HG03097 (cell line): ENCODE data around the gene DDX50.
"Not testable (repeated sequence)": the region's sequence is repeated elsewhere in the genome, so short reads cannot be mapped to it uniquely, and the experiment has no call there.

Source experiments
- ATAC-seq: cut with Tn5 transposase; IDR thresholded peaks from one replicate; pipeline ENCODE4 v1.9.1; 2021; ENCODE audit not compliant: unreplicated experiment, low FRiP score

DDX50 gene

DNA sequence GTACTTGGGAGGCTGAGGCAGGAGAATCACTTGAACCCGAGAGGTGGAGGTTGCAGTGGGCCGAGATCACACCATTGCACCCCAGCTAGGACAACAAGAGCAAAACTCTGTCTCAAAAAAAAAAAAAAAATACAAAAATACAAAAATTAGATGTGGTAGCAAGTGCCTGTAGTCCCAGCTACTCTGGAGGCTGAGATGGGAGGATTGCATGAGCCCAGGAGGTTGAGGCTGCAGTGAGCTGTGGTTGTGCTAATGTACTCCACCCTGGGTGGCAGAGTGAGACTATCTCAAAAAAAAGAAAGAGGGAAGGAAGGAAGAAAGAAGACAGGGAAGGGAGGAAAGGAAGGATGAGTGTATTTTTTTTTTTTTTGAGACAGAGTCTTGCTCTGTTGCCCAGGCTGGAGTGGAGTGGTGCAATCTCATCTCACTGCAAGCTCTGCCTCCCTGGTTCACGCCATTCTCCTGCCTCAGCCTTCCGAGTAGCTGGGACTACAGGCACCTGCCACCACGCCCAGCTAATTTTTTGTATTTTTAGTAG lies 74.9 kb downstream of the DDX50 start:
- not testable (repeated sequence) for ATAC-seq

DNA sequence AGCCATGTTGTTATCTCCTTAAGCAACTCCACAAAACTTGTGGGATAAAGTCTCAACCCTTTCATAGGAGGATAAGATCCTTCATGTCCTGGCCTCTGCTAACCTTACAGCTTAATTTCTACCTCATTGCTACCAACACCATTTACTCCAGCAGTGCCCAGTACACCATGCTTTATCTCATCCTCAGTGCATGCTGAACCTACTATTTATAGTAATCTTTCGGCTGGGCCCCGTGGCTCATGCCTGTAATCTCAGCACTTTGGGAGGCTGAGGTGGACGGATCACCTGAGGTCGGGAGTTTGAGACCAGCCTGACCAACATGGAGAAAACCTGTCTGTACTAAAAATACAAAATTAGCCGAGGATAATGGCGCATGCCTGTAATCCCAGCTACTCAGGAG lies 78.6 kb downstream of the DDX50 start:
- not testable (repeated sequence) for ATAC-seq

DNA sequence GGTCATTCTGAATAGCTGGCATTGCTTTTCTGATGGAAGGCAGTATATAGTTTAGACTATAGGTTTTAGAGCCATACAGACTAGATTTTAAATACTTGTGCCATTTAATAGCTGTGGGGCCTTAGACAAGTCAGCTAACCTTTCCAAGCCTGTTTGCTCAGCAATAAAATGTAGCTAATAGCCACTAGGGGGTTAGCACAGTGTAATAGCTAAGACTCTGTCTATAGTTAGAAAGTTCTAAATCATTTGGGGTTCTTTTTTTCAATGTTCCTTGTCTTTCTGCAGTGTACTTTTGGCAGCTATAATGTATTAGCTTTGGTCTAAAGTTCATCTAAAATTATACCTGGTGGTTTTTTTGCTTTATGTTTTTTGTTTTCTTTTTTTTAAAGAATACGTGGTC lies 80.0 kb downstream of the DDX50 start:
- ATAC-seq = no peak

DNA sequence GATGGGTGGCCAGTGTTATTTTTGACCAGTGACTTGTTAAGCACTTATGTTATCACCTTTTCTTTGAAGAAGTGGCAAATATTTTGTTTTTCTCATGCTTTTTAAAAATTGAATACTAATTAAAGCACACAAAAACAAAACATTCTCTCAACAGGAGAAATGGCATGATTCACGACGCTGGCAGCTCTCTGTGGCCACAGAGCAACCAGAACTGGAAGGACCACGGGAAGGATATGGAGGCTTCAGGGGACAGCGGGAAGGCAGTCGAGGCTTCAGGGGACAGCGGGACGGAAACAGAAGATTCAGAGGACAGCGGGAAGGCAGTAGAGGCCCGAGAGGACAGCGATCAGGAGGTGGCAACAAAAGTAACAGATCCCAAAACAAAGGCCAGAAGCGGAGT lies 81.3 kb downstream of the DDX50 start:
- no peak for ATAC-seq

DNA sequence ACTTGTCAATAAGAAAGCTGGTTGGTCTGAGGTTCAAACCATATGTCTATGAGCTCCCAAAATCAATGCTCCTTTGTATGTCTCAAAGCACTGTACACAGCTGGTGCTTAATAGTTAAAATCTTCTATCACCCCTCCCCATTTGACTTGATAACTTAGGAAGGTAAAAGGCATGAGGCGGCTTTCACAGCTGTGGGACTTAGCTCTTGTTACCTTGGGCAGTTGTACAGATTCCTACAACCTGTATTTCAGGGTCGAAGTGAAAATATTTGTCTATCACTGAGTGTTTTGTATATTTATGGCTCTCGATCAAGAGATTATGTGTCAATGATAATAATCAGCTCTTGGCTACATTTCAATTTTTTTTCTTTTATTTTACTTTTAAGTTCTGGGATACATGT lies 86.5 kb downstream of the DDX50 start:
- ATAC-seq = no peak

DNA sequence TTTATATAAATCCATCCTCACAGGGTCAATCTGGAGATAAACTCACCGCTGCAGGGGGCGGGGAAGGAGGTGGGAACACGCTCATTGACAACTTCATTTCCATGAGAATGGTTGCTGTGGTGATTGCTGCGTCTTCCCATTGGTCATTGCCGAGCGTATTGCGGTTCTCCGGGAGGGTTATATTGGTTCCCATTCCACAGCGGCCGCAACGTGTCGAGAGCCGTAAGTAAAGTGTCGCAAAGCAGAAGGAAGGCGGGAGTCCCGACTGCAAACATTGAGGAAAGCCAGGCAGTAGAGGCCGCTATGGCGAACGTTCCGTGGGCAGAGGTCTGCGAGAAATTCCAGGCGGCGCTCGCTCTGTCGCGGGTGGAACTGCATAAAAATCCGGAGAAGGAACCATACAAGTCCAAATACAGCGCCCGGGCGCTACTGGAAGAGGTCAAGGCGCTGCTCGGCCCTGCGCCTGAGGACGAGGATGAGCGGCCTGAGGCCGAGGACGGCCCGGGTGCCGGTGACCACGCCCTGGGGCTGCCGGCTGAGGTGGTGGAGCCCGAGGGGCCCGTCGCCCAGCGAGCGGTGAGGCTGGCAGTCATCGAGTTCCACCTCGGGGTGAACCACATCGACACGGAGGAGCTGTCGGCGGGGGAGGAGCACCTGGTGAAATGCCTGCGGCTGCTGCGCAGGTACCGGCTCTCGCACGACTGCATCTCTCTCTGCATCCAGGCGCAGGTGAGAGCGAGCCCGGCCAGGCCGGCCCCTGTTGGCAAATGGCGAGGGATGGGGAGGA lies 87.6 kb downstream of the DDX50 start, which contains the start of gene KIFBP:
Gene KIFBP (plus strand): TSS at position 274 of the 787 bp plus-strand sequence. CDS start 30 bp downstream, at position 304.
- ATAC-seq = peak; percentile 69

DNA sequence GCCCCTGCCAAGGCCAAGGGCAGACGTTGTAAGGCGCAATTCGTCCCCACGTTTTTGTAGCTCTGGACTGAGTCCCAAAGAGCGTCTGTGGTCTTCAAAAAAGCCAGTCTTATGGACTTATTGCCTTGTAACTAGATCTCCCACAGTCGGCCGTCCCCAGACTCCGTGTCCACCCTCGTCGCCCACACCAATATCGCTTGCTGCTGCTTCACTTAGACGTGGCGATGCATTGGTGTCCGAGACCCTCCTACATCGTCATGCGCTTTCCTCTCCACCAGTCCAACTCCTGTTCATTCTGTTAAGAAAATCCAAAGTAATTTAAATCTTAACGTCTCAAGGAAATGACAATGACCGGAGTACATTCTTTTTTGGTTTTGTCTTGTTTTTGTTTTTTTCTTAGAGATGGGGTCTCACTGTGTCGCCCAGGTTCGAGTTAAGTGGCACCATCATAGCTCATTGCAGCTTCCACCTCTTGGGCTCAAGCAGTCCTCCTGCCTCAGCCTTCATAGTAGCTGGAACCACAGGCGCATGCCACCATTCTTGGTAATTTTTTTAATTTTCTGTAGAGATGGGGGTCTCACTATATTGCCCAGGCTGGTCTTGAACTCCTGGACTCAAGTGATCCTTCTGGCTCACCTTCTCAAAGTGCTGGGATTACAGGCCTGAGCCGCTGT lies 88.3 kb downstream of the DDX50 start:
- ATAC-seq = no peak

DNA sequence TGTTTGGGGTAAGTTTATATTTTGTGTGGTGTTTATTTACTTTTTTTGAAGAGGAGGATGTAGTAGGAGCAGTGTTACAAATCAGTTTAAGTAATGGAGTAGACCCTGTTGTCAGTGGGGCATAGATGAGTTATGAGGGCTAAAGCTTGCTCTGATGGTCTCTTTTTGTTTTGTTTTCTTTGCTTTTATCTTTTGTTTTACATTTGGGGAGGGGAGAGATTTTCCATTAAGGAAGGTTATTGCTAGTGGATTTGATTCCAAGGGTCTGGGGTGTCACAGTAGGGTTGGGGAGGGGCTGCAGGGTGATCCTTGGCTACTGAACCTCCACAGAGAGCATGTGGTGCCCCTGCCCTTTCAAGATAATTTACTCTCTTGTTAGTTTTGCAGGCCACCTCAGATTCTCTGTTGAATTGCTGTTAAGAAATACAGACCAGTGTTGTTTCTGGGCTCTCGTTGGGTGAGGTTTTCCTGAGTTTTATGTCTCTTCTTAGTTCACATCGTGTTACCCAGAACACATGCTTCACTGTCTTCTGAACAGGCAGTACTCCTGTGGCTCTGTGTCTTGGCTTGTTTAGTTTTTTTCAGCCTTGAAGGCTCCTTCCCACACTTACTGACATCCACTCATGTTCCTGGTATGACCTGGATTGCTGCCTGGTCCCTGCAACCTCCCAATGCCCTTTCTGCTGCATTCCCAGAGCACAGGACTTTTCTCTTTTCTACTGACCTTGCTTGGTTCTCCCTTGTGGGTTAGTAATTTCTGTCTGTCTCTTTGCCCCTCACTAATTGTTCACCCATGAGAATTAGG lies 91.7 kb downstream of the DDX50 start:
- ATAC-seq = no peak
